Measurements from ENCODE around the gene SLIT1.

SLIT1 gene

DNA sequence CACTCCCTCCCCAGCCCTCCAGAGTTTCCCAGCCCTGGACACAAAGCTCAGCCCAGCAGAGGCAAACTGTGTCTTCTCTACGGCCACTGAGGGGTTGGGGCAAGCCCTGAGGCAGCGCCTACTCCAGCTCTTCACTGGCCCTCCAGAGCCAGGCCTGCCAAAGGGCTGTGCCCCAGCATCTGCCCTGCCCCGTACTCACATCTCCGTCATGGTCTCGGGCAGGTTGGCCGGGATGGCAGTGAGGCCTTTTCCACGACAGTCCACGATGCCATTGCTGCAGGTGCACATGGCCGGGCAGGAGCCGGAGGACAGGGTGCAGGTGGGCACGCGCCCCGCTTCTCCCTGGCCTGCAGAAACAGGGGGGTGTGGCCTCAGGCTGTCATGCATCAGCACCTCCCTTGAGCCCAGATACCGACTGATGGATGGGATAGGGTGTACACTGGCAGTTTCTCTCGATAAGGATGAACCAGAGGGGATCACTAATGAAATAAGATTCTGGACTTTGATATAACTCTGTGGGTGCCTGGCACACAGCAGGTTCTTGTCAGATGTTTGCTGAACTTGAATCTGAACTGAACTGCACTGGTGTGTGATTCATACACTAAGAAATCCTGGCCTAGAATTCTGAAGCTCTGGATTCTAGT lies 125.2 kb downstream of the SLIT1 start:
- DNase-seq: no peak

GRCh38 chr10:97059872-97060205 lies 125.9 kb downstream of the SLIT1 start:
- no peak for DNase-seq

GRCh38 chr10:97059006-97059871 lies 126.5 kb downstream of the SLIT1 start:
- no peak for DNase-seq

GRCh38 chr10:97058521-97058920 lies 127.2 kb downstream of the SLIT1 start:
- DNase-seq: no peak

DNA sequence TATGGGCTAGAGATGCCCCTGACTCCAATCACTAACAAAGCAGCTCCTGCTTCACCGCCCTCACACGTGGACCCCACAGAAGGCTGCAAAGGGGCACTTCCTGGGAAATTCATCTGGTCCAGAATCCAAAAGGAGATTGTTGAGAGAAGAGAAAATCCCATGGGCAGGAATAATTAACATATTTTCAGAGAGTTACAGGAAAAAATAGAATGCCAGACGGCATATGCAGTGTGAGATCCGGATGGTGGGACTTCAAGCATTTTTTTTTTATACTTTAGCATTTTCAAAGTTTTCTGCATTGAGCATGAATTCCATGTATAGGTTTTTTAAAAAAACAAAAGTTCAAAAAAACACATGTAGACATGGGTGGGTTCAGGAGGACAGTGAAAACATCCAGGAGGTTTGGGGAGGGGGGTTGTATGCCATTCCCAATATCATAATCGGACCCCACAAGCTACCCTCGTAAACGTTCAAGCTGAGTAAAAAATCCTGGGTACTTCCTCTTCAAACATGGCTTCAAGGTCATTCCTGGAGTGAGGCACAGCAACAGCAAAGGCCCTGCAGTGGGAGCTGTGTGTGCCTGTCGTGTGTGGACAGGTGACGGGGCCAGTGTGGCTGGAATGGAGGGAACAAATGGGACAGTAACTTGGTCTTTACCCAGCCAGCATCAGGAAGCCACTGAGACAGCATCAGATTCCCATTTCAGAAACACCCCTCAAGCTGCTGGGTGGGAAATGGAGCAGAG lies 128.1 kb downstream of the SLIT1 start:
- no peak for DNase-seq

DNA sequence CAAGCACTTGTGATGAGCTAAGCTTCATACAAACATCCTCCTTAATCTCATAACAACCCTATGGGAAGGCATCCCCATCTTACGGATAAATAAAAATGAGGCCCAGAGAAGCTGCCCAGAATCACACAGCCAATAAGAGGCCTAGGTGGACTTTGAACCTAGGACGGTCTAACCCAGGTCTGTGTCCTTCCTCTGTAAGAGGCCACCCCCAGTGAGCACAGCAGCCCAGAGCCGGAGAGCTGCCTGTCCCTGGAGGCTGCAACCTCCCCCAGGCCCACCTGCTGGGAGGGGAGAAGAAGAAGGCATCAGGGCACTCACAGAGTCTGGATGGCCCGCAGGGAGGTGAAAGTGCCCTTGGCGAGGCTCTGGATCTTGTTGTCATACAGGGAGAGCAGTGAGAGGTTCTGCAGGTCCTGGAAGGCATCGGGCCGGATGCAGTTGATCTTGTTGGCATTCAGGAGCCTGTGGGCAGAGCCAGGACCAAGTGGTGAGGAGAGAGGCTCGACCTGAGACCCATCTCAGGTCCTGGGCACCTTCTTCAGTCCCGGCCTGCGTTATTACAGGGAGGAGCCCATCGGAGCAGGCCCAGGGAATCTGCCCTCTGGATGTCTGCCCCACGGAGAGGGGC lies 129.6 kb downstream of the SLIT1 start:
- DNase-seq: no peak

- no peak for DNase-seq
Observed at GRCh38 chr10:97053276-97053675, 132.5 kb downstream of the SLIT1 start.

DNA sequence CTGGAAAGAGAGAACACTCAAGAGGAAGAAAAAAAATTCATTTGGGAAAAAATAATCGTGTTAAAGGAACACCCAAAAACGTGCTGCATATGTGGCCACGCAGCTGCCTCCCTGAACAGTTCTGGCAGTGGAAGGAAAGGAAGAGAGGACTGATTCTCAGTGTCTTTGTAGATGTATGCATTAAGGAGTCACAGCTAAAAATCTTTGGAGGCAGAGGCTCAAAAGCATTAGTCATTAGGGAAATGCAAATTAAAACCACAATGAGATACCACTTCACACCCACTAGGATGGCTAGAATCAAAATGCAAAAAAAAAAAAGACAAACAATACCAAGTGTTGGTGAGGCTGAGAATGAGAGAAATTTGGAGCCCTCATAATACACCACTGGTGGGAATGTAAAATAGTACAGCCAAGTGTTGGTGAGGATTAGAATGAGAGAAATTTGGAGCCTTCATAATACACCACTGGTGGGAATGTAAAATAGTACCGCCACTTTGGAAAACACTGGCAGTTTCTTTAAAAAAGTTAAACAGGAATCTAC lies 134.7 kb downstream of the SLIT1 start:
- no peak for DNase-seq

GRCh38 chr10:97050205-97050745 lies 135.5 kb downstream of the SLIT1 start:
- DNase-seq: no peak

- no peak for DNase-seq
Observed at GRCh38 chr10:97049670-97050069, 136.1 kb downstream of the SLIT1 start.

DNA sequence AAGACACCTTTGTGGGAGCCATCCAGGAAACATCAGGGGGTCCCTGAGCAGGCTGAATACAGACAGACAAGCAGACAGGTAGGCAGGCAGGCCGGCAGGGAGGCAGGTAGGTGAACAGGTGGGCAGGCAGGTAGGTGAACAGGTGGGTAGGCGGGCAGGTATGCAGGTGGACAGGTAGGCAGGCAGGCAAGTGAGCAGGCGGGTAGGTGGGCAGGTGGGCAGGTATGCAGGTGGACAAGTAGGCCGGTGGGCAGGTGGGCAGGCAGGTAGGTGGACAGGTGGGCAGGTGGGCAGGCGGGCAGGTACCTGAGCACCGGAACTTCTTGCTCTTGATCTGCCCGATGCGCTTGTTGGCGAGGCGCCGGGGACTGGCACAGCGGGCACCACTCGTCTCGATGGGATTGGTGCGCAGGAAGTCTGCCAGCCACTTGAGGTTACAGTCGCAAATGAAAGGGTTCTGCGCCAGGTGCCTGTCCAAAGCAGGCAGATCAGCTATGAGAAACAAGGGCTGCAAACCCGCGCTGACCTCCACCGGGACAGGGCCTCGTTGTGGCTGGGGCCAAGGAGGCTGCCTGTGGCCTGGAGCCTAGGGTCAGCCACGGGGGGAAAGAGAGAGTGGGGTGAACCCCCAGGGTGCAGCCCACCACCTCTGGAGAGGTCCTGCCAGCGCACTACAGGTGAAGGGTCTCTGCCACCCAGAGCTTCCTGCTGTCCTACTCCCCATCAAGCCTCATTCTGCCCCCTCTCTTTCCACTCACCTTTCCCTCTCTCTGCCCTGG lies 136.9 kb downstream of the SLIT1 start:
- DNase-seq: no peak

DNA sequence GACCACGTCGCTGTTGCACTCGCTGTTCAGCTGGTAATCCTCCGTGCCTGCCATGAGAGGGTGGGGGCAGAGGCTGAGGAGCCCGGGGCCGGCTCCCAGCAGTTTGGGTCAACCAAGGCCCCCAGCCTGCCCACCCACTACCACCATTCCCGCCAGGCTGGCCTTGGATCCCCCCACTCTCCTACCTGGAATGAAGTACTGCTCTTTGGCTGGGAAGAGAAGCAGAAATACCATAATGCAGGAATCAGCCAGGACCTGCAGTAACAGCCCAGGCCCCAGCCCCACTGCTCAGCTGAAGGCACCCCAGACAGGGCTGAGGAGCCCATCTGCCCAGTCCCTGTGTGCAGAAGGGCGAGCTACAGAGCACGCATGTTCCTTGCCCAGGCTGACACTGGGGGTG lies 138.0 kb downstream of the SLIT1 start:
- no peak for DNase-seq

DNA sequence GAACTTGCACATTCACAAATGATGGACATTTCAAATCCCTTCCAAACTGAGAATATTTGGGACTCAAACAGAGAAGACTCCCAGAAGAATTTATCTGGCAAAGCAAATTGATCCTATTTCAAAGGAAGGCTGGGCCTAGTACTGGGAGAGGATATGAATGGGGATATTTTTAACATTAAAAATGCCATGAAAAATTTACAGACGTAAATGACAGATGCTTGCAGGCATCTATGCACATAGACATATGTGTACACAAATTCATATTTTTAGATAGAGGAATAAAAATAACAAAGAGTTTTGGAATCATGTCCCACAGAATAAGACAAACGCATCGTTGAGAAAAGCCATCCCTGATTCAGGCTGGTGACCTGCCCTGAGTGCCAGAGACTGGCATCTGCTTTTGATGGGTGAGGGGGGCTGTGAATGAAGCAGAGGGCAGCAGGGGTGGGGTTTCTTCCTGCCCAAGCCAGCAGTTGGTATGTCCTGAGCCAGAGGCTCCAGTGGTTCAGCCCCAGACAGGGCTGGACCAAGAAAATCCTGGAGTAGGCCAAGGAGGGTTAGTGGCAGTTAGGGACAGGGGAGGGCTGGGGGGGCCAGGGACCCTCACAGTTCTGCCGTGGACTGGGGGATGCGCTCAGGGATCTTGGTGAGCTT lies 138.5 kb downstream of the SLIT1 start:
- no peak for DNase-seq

DNA sequence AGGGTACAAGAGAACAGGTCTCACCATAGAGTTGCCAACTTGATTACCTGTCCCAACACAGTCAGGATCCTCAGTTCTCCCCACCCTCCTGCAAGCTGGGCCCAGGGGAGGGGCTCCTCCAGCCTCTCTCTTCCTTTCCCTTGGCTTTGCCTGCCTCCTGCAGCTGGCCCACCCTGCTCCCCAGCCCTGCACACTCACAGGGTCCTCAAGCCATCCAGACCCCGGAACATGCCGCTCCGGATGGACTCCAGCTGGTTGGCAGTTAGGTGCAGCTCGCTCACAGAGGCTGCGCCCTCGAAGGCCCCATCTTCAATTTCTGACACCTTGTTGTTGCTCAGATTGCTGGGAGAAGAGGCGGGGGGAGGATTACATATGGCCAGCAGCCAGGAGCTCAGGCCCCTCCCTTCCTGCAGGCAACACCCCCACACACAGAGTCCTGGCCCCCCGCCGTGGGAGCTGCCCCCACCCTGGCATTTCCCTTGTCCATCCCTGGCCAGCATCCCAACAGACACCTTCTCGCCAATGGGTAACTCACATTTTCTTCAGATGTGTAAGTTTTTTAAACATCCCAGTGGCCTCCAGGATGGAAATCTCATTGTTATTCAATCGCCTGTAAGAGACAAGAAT lies 139.2 kb downstream of the SLIT1 start:
- DNase-seq: no peak

DNA sequence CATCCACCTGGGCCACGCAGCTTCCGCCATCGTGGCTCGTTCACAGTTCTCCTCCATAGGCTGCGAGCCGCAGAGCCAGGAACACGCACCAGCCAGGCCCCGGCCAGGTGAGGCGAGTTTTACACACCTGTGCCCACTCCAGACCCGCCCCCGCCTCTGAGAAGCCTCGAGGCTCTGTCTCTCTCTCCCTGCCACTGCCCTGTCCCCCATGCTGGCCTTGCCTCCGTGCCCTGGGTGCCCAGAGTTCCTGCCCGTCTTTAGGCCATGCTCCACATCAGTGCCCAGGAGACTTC lies 142.2 kb downstream of the SLIT1 start:
- DNase-seq: no peak

DNA sequence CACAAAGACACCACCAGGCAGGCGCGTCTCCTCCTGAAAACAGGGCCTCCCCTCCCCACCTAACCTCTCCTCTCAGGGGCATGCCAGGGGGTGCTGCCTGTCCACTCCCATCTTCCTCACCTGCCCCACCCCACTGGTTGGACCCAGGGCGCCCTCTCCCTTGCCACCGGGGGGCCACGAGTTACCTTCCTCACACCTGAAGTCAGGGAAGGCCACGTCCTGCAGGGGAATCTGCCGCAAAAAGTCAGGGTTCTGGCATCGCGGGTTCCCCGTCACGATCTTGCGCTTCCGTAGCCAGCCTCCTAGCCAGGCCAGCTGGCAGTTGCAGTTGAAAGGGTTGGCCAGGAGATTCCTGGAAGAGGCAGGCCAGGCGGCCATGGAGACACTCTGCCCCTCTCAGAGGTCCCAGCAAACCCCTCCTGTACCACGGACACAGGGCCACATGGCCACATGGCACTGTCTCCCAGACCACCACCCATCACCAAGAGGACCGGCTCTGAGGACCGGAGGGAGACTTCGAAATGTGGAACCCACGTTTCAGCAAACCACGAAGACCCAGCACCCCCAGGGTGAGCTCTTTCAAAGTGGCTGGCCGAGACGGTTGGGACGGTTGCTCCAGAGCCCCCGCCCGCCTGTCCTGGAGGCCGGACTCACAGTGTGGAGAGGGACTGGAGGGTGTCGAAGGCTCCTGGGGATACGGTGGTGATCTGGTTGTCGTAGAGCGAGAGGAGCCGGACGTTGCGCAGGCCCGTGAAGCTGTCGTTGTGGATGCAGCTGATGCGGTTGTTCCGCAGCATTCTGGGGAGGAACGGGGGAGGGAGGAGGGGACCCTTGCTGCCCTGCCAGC lies 142.8 kb downstream of the SLIT1 start:
- DNase-seq: no peak

DNA sequence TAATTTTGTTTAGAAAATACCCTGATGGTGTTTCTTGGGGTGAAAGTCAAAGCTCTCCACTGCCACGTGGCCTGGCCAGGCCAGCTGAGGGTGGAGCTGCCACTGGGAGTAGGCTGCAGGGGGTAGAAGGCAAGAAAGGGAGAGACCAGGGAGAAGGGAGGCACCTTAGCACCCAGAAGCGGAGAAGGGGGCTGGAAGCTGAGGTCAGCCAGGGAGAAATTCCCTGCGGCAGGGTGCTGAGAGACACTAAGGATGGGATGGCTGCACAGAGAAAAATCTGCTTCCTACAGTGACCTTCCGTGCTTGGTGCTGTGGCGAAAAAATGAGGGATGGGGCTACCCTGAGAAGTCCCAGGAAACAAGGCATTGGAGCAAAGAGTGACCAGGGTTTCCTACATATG lies 143.7 kb downstream of the SLIT1 start:
- no peak for DNase-seq

DNA sequence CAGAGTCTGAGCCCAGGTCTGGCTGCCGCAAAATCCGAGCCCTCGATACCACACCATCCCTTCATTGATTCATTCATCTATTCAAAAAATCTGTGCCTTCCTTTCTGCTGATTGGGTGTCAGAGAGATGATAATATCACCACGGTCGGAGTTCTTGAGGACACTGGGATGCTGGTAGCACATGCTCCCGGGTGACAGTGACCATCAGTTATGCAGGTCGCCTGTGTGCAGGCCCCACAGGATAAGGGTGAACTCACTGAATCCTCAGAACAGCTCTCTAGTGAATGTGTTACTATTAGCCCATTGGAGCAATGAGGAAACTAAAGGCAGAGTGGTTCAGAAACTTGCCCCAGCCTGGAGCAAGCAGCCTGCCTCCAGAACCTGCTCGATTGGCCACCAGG lies 145.1 kb downstream of the SLIT1 start:
- DNase-seq: no peak

- DNase-seq: no peak
Observed at GRCh38 chr10:97040248-97040584, 145.5 kb downstream of the SLIT1 start.

DNA sequence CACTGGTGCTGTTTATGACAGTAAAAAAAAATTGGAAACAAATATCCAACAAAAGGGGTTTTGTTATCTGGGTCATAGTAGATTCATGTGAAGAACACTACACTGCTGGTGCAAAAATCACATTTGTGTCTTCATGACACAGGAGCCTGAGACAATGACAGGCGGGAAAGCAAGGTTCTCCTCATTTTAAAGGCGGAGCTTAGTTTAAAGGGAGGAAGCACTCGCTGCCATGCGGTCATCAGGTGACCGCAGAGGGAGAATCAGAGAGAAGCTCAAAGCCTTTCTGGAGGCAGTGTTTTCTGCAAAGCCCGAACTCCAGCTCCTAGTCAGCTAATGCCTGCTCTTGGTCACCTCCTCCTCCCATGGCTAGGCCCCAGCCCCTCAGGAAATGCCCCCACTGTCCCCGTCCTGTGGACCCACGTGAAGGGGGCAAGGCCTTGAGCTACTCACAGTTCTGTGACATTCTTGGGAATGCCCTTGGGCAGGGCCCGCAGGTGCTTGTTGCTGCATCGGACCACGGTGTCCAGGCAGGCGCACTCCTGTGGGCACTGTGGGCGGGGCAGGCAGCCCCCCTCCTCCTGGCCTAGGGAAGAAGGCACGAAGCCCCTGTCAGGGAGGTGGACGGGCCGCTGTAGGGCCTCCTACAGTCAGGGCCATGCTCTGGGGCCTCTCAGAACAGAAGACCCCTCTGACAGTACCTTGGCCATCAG lies 146.1 kb downstream of the SLIT1 start:
- DNase-seq: no peak

All from stimulated activated CD4-positive, alpha-beta T cell treated with anti-CD3 and anti-CD28 coated beads, Interleukin-2, amount 100 ng/mL, for 48 hours (primary cell).